NCI-H510A treated with DMSO at 0.1 percent for 48 hours (cell line): Measurements from ENCODE around the gene LIG1.
A peak's percentile ranks its signal among the peaks of the same experiment; 100 is the strongest.
"Not testable (repeated sequence)": the region's sequence is repeated elsewhere in the genome, so short reads cannot be mapped to it uniquely, and the experiment has no call there.

Experiments used
- DNase-seq: peaks from one replicate; lab custom pipeline; 2025; lab: John Stamatoyannopoulos, UW

The LIG1 gene

DNA sequence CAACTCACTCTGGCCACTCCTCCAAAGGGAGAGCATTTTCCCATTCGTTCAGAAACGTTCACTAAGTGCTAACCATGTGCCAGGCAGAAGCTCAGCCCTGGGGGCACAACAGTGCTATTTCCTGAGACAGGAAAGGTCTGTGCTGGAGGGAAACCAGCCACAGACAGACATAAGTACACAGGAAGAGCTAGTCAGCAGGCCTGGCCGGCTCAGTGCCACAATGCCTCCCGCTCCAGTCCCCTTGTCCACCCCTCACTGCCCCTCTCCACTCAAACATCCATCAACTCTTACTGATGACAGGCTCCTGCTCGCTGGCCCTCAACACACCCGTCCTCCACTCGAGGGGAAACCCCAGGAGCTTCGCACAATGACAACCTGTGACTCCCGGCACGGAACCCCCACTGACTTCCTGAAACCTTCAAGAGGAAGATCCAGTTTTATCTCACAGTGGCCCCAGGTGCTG is 48.2 kb downstream of the LIG1 start:
- no peak for DNase-seq

DNA sequence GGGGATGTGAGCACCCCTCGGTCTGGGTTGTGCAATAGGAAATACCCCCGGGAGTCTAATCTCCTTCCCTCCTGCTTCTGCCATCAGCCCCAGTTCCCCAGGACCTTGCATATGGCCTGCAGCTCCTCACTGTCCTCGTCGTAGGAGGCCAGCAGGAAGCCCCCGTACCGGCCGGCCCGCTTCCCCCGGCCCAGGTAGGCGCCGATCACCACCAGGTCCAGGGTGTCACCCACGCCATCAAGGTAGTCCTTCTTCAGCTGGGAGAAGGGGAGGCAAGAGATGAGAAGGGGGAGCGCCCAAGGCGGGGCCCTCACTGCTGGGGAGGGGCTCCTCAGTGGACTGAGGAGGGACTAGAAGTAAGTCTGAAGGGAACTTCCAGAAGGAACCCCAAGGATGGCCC is 49.1 kb downstream of the LIG1 start:
- no peak for DNase-seq

DNA sequence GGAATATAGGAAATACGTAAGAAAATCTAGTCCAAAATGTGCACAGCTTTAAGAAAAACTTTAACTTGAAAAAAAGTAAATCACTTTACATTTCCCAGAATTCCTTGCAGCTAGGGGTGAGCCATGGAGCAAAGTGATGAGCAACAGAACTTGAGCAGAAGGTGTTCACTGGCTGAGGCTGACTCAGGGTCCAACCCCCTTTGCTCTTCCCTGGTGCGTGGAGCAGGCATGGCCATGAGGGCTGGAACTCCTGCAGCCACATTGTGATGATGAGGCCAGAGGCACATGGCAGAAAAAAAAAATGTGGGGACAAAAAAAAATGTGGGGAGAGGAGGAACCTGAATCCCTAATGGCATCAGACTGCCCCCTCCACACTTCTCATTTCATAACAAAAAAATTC is 49.6 kb downstream of the LIG1 start:
- DNase-seq = no peak

DNA sequence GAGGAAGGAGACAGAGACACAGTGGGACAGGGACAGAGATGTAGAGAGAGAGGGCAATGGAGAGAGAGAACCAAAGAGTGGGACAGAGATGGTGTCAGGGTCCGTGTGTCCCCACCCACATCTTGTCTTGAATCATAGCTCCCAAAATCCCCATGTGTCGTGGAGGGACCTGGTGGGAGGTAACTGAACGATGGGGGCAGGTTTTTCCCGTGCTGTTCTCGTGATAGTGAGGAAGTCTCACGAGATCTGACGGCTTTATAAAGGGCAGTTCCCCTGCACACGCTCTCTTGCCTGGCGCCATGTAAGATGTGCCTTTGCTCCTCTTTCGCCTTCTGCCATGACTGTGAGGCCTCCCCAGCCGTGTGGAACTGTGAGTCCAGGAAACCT is 52.0 kb downstream of the LIG1 start:
- no peak for DNase-seq

DNA sequence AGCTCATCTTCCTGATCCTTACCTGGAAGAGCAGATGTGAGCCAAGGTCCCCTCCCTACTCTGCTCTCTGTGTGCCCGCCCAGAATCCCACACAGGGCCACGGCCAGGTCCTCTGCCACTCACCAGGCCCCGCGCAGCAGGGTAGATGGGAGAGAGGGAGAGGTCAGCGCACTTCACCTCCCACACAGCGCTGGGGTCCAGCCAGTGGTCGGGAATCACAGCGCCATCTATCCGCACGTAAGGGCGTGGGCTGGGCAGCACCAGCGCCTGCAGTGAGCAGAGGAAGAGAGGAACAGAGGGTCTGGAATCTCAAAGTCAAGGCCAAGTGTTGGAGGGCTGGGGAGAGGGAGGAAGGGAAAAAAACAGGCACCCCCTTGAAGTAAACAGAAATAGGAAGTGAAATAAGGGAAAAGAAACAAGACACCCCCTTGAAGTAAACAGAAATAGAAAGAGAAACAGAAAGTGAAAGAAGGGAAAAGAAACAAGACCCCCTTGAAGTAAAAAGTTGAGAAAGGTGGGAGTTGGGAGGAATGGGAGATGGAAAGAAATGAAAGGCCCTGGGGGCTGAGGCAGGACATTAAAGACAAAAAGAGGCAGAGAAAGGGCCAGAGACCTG is 52.5 kb downstream of the LIG1 start:
- DNase-seq = no peak

DNA sequence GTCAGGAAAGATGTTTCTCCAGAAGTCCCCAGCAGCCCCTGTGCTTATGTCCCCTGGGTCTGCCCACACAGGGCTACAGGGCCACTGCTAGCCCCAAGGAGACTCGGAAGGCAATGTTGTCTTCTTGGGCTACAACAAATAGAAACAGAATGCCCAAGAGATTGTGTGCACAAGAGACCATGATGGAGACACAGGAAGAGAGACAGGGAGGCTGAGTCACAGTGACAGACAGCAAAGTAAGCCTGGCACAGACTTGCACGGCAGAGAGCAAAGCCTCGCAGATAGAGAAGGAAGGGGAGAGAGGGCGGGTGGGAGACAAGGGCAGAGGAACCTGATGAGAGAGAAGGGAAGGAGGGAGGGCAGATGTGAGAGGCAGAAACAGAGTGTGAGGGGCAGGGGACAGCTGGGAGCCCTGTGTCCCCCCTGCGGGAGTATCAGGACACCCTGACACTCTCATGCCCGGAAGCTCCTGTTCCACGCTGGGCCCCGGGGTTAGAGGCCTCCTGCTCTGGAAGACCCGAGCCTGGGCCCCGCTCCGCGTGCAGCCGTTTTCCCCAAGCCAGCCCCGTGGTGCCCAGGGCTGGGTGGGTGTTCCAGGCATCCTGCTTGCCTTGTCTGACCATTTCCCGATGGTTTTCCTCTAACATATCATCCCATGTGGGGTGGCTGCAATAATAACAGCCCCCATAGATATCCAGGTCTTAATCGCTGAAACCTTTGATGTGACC is 56.8 kb downstream of the LIG1 start:
- no peak for DNase-seq

DNA sequence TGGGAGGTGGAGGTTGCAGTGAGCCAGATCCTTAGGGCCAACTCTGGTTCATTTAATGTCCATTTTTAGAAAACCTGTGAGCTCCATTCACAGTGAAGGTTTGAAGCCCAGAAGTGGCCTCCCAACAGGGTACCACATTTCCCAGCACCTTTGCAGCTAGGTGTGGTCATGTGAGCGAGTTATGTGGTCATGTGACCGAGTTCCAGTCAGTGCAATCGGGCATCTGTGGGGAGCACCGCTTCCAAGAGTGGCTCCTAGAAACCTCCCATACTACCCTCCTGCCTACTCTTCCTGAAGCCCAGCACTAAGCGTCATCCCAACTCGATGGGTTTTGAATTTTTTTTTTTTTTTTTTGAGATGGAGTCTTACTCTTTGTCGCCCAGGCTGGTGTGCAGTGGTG is 58.9 kb downstream of the LIG1 start:
- no peak for DNase-seq

DNA sequence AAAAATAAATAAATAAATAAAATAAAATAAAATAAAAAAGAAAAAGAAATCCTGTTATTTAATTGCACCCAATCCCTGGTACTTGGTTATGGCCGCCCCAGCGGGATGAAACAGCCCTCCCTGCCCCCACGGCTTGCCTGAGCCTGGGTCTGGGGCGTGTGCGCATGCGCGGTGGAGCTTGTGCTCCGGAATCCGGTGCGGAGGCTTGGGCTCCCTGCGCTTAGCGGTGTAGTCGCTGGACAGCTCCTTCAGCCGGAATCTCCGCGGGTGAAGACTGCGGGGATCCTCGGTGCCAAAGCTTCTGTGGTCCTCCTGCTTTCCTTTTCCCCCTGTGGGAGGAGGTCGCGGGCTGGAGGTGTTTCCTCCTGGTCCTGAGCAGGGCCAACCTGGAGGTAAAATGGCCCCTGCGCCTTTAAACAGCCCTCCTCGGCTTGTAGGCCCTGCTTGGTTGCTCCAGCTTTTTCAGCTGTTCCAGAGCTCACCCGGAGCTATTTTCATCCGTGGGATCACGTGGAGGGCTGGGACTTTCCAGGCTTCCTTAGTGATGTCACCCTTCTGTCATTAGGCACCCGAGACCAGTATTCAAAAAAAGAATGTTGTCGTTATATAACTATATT is 59.7 kb downstream of the LIG1 start, which contains the start of gene PLA2G4C:
Gene PLA2G4C (minus strand): TSS at position 468 of the 617 bp plus-strand sequence. CDS start 4,288 bp downstream, outside the sequence.
- DNase-seq = peak; percentile 69

DNA sequence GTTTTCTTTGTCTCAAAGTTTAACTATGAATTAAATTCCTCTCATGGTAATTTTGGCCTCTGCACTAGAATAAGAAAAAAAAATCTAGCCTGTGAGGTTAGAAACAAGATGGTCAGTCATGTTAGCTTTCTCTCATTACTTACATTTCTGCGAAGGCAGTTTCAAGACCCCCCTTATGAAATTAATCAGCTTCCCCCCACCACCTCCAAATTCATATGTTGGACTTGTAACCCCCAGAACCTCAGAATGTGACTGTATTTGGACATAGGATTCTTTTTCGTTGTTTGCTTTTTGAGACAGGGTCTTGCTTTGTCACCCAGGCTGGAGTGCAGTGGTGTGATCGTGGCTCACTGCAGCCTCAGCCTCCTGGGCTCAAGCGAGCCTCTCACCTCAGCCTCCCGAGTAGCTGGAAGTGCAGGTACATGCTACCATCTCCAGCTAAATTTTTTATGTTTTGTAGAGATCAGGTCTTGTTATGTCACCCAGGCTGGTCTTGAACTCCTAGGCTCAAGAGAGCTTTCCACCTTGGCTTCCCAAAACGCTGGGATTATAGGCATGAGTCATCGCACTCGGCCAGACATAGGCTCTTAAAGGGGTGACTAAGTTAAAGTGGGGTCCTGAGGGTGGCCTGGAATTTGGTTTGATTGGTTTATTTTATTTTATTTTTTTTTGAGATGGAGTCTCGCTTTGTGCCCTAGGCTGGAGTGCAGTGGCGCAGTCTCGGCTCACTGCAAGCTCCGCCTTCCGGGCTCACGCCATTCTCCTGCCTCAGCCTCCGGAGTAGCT is 61.0 kb downstream of the LIG1 start:
- DNase-seq = no peak

DNA sequence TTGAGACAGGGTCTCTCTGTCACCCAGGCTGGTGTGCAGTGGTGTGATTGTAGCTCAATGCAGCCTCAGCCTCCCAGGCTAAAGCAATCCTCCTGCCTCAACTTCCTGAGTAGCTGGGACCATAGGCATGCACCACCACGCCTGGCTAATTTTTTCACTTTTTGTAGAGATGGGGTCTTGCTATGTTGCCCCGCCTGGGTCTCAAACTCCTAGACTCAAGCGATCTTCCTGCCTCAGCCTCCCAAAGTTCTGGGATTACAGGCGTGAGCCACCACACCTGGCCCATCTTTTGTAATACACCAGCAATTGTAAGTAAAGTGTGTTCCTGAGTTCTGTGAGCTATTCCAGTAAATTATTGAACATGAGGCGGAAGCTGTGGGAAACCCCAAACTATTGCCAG is 66.2 kb downstream of the LIG1 start:
- no peak for DNase-seq

DNA sequence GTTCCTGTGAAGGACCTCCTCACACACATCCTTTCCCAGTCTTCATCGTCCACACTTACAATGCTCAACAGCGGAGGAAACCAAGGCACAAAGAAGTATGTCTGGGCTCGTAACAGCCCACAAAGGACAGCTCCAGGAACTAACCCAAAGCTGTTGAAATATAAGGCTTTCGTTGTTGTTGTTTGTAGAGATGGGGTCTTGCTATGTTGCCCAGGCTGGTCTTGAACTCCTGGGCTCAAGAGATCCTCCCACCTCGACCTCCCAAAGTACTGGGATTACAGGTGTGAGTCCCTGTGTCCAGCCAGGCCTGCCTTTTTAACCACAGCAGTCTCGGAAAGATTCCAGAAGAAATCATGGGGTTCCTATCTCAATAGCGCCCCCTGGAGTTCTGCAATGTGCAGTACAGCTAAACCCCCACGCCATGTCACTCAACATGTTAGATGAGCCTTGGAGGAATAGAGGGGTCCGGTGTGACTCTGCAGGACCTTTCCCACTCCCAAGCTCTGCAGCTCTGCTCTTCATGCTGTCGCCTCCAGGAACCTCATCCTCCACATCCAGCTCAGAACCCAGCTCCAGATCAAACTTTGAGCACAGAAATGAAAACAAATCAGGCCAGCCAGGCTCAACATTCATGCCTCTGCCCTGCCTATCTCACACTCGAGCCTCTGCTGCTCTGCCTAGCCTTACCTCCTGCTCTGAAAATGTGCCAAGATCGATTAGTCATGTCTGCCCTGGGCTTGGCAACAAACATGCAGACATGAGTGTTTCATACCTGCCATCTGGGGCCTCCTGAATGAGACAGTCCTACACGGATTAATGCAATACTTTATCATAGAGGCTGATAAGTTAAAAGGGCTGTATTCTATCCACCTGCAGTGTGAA is 67.0 kb downstream of the LIG1 start:
- DNase-seq = no peak

DNA sequence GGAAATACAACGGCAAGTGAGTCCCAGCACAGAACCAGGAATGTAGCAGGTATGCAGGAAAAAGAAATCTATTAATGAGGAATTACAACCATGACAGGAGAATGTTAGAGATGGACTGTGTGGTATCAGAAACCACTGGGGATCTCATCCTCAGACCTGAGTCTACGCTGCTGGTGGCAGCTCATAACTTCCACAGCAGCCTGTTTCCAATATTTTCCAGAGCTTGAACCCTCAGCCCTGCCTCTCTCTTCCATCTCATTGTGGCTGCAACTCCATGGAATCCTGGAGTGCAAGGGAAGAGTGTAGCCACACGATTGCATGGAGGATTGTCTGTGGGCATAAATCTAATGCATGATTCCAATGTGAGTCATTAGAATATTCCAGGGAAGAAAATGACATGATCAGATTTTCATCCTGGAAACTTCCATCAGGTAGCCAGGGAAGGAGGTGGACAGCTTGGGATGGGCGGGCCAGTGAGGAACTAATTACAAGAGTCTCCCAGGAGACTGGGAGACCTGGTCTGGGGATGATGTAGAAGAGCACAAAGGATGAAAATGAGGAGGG is 74.5 kb downstream of the LIG1 start:
- no peak for DNase-seq

DNA sequence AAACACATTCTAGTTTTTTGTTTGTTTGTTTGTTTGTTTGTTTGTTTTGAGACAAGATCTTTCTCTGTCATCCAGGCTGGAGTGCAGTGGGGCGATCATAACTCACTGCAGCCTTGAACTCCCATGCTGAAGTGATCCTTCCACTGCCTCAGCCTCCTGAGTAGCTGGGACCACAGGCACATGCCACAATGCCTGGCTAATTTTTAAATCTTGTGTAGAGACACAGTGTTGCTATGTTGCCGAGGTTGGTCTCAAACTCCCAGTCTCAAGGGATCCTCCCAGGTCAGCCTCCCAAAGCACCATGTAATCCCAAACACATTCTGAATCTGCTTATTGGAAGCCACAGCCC is 75.3 kb downstream of the LIG1 start:
- no peak for DNase-seq

DNA sequence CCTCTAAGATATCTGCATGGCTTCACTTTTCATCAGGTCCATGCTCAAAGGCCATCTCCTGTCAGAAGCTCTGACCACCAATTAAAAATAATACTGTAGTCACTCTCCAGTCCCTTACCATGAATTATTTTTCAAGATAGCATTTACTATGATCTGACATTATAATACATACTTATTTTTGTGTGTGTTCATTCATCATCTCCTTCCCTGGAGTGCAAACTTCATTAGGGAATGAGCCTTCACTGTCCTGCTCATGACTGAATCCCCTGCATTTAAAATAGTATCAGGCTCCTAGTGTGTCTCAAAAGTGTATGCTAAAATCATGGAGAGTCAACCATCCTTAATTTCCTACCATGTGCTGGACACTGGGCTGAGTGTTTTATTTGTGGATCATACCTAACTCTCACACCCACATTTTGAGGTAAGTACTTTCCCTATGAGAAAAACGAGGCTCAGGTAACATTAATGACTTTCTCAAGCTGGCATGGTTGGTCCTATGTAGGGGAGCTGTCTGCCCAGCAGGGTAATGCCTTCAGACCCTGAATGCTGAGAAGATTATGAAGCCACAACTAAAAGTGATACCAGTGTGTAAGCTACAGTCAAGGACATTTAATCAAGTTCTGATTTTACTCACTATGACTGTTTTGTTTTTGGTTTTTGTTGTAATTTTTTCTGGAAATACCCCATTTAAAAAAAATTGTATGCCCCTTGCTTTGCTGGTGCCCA is 75.9 kb downstream of the LIG1 start:
- no peak for DNase-seq

DNA sequence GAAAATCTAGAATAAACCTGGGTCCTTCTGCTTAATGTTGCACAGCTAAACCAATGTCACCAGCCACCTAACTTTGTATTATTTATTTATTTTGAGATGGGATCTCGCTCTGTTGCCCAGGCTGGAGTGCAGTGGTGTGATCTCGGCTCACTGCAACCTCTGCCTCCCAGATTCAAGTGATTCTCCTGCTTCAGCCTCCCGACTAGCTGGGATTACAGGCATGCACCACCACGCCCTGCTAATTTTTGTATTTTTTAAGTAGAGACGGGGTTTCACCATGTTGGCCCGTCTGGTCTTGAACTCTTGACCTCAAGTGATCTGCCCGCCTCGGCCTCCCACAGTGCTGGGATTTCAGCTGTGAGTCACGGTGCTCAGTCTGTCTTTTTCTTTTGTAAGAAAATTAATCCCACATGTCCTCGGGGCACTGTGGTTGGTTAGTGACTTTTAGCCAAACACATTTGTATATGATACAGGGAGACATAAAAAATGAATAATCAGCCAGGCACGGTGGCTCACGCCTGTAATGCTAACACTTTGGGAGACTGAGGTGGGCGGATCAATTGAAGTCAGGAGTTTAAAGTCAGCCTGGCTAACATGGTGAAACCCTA is 78.9 kb downstream of the LIG1 start:
- DNase-seq = not testable (repeated sequence)

DNA sequence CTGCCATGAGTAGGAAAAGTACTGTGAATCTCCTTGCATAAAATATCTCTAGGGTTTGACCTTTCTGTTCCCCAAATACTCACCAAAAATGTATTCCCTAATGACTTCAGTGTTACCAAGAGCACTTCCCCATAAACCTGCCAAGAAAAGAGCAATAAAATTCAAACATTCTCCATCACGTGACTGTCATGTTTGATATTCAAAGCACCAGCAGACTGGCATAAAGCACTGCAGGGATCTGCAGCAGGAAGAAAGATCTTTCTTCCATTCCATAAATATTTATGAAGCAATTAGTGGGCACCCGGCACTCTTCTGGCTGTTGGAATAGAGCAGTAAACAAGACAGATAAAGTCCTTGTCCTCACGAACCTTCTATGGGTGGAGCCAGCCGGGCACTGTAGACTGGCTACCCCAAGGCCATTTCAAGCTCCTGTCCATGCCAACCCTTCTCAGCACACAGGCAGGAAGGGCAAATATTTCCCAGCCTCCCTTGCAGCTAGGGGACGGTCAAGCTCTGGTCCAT is 79.8 kb downstream of the LIG1 start:
- no peak for DNase-seq

DNA sequence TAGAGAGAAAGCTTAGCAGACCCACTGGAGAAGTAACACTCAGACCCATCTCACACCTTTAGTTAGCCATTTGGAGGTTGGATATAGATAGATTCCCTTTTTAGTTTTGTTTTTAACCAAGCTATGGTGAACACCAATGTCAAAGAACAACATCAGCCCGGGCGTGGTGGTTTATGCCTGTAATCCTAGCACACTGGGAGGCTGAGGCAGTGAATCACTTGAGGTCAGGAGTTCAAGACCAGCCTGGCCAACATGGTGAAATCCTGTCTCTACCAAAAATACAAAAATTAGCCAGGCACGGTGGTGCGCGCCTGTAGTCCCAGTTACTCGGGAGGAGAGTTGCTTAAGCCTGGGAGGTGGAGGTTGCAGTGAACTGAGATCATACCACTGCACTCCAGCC is 81.2 kb downstream of the LIG1 start:
- DNase-seq = not testable (repeated sequence)

DNA sequence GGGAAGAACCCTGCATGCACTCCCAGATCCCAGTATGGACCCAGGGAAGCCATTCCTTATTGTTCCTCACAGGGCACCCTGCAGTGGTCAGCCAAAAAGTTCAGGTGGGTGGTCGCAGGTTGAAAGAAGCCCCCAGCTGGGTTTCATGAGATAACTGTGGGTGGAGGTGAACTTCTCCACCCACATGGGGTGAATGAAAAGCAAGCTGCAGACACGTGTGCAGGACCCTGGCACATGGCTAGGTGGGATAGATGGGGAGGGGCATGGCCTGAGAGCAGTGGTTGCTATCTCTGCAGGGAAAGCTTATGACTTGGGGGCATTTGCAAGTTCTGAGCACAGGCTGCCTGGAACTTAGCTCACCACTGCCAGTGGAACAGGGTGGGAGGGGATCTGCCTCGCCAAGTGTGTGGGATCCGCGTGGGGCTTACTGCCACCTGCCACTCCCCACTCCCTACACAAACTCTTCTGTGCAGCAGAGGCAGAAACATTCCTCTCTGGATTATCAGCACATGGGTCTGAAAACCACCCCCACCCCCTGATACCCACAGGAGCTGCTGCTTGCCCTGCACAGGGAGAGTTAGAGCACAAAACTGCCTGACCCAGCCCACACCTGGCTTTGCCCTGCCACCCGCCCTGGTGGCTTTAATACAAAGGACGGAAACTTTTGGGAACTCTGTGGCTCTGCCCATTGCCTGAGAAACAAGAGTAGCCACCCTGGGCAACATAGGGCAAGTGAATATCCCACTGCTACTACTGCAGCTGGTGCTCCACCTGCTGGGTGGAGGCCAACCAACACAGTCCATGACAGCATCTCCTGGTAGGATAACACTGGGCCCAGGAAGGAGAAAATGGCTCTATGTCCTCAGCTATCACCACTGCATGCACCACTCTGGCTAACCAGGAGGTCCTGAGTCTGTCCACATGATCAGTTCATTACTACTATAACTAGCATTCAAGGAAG is 84.0 kb downstream of the LIG1 start:
- no peak for DNase-seq

DNA sequence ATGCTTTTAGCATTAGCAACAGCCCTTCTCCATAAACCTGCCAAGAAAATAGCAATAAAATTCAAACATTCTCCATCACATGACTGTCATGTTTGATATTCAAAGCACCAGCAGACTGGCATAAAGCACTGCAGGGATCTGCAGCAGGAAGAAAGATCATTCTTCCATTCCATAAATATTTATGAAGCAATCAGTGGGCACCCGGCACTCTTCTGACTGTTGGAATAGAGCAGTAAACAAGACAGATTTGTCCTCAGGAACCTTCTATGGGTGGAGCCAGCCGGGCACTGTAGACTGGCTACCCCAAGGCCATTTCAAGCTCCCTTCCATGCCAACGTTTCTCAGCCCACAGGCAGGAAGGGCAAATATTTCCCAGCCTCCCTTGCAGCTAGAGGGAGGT is 85.1 kb downstream of the LIG1 start:
- no peak for DNase-seq
